Fibroblast of lung (primary cell): Measurements from ENCODE around the gene KRT36. TPM values are rescaled to one million over a fixed set of nuclear protein-coding genes. Genes with fewer than 3 reads are reported as not detected.
A peak's percentile ranks its signal among the peaks of the same experiment; 100 is the strongest.

Experiments used
- DNase-seq, 2 donors: peaks; one replicate each; pipeline versions ENCODE4 v3.0.0 to v3.0.0-alpha.2; 2010; ENCODE audit warnings: low read depth in 2 of 2
- H2AFZ ChIP-seq: 2 replicates; pipeline ENCODE4 v1.5.1; 2012; ENCODE audit warnings: low read length, control low read depth, inconsistent platforms
- H3K27ac ChIP-seq: 2 replicates; pipeline ENCODE4 v1.5.1; 2011; ENCODE audit warnings: low read length, control low read depth; ENCODE audit not compliant: insufficient read depth
- H3K27me3 ChIP-seq: 2 replicates; pipeline ENCODE4 v1.5.1; 2011; ENCODE audit warnings: mild to moderate bottlenecking, low read length; ENCODE audit not compliant: control insufficient read depth, insufficient read depth
- H3K36me3 ChIP-seq: 2 replicates; pipeline ENCODE4 v1.5.1; 2011; ENCODE audit warnings: low read length; ENCODE audit not compliant: control insufficient read depth, insufficient read depth
- H3K4me1 ChIP-seq: 2 replicates; pipeline ENCODE4 v1.5.1; 2011; ENCODE audit warnings: low read length; ENCODE audit not compliant: control insufficient read depth, insufficient read depth; ENCODE audit errors: extremely low read depth
- H3K4me2 ChIP-seq: 2 replicates; pipeline ENCODE4 v1.5.1; 2011; ENCODE audit warnings: low read length, control low read depth; ENCODE audit not compliant: insufficient read depth; ENCODE audit errors: extremely low read depth
- H3K4me3 ChIP-seq, 4 experiments: fragments of 200-600 bp in 1 of 4; sonication (generic) in 1 of 4; replicated peaks in 1 of 4; 2 replicates each; pipeline ENCODE4 v1.5.1; 2011 to 2016; ENCODE audit warnings: low read length in 4 of 4, low read depth in 3 of 4, mild to moderate bottlenecking in 3 of 4, control low read depth in 2 of 4, inconsistent platforms in 1 of 4, mixed read lengths in 1 of 4; ENCODE audit not compliant: insufficient read depth in 1 of 4; ENCODE audit errors: control extremely low read depth in 1 of 4
- H3K79me2 ChIP-seq: 2 replicates; pipeline ENCODE4 v1.5.1; 2012; ENCODE audit warnings: mild to moderate bottlenecking, low read length, inconsistent platforms; ENCODE audit not compliant: control insufficient read depth, insufficient read depth
- H3K9ac ChIP-seq: 2 replicates; pipeline ENCODE4 v1.5.1; 2011; ENCODE audit warnings: mild to moderate bottlenecking, low read length, control low read depth; ENCODE audit not compliant: insufficient read depth
- H3K9me3 ChIP-seq: 2 replicates; pipeline ENCODE4 v1.5.1; 2012; ENCODE audit warnings: low read depth, low read length; ENCODE audit not compliant: control insufficient read depth, insufficient read depth
- H4K20me1 ChIP-seq: 2 replicates; pipeline ENCODE4 v1.5.1; 2011; ENCODE audit warnings: low read length; ENCODE audit not compliant: control insufficient read depth, insufficient read depth; ENCODE audit errors: extremely low read depth
- CTCF ChIP-seq, 2 donors: IDR thresholded peaks in 1 of 2; conservative IDR thresholded peaks in 1 of 2; 1 replicate in 1 of 2; 2 replicates in 1 of 2; pipeline ENCODE4 v1.5.1; 2011 to 2012; ENCODE audit warnings: low read length in 2 of 2, control low read depth in 1 of 2, inconsistent platforms in 1 of 2, low read depth in 1 of 2, mild to moderate bottlenecking in 1 of 2
- EZH2 ChIP-seq: IDR thresholded peaks from 2 replicates; pipeline ENCODE4 v1.5.1; 2012; ENCODE audit warnings: low read length, control low read depth, mild to moderate bottlenecking; ENCODE audit errors: missing control alignments
- polyA plus RNA-seq, 2 donors: library from polyadenylated mRNA; depleted of rRNA in 1 of 2; stranded (reverse) in 1 of 2; unstranded in 1 of 2; fragments of >200 nt; gene quantifications; 2 replicates each; pipeline ENCODE4 v1.2.1, GENCODE V29; 2011 to 2012; ENCODE audit warnings: missing spikeins in 1 of 2
- total RNA-seq: library from RNA; depleted of rRNA; stranded (reverse); fragments of >200 nt; gene quantifications from 2 replicates; pipeline ENCODE4 v1.2.1, GENCODE V29; 2014

Gene KRT36
- total and polyA plus RNA-seq, 2 donors (not counting 1 experiment from before 2014, with no cell fraction given): 0.03 TPM; not detected in 1

GRCh38 chr17:41527063-41528023 lies 37.6 kb upstream of the KRT36 start:
- H3K36me3 ChIP-seq: no peaks in the 10 kb centered on the region
- H3K9ac ChIP-seq: no peak overlapping the region
- no peaks in the 10 kb centered on the region for H3K9me3 ChIP-seq
- H4K20me1 ChIP-seq: no peaks in the 10 kb centered on the region
- peaks cover 5% of the 10 kb centered on the region for H3K4me1 ChIP-seq
- TF ChIP-seq CTCF (conservative IDR thresholded peaks at IDR 0.05 in 1 of 2, IDR thresholded peaks at IDR 0.05 in 1 of 2; ENCODE audit: low read depth in 1 of 2, low read length in 2 of 2) (no peak), EZH2 (peak; percentile 41)
- no peak for DNase-seq
- peaks cover 4% of the 10 kb centered on the region for H3K27me3 ChIP-seq
- no peak overlapping the region for H3K27ac ChIP-seq
- no peaks in the 10 kb centered on the region for H3K79me2 ChIP-seq
- H3K4me3 ChIP-seq: peak overlapping the region in 3 of 4 experiments; percentile 8 to 53 (median 42)
- no peak overlapping the region for H2AFZ ChIP-seq
- H3K4me2 ChIP-seq: peak overlapping the region; percentile 61

GRCh38 chr17:41524261-41524660 lies 34.6 kb upstream of the KRT36 start:
- no peaks in the 10 kb centered on the region for H4K20me1 ChIP-seq
- no peaks in the 10 kb centered on the region for H3K9me3 ChIP-seq
- no peaks in the 10 kb centered on the region for H3K36me3 ChIP-seq
- no peak overlapping the region for H3K4me2 ChIP-seq
- no peak overlapping the region for H2AFZ ChIP-seq
- H3K27ac ChIP-seq: no peak overlapping the region
- TF ChIP-seq EZH2 (no peak), CTCF (conservative IDR thresholded peaks at IDR 0.05 in 1 of 2, IDR thresholded peaks at IDR 0.05 in 1 of 2; ENCODE audit: low read depth in 1 of 2, low read length in 2 of 2) (no peak)
- H3K27me3 ChIP-seq: peaks cover 4% of the 10 kb centered on the region
- H3K4me1 ChIP-seq: peaks cover 11% of the 10 kb centered on the region
- no peak overlapping the region for H3K4me3 ChIP-seq
- H3K9ac ChIP-seq: no peak overlapping the region
- no peaks in the 10 kb centered on the region for H3K79me2 ChIP-seq
- DNase-seq: no peak

GRCh38 chr17:41523787-41524186 lies 34.1 kb upstream of the KRT36 start:
- no peak overlapping the region for H3K4me2 ChIP-seq
- H3K36me3 ChIP-seq: no peaks in the 10 kb centered on the region
- no peak overlapping the region for H3K27ac ChIP-seq
- H3K4me1 ChIP-seq: peaks cover 11% of the 10 kb centered on the region
- no peak overlapping the region for H3K4me3 ChIP-seq
- no peaks in the 10 kb centered on the region for H4K20me1 ChIP-seq
- H3K27me3 ChIP-seq: peaks cover 4% of the 10 kb centered on the region
- H3K79me2 ChIP-seq: no peaks in the 10 kb centered on the region
- TF ChIP-seq CTCF (conservative IDR thresholded peaks at IDR 0.05 in 1 of 2, IDR thresholded peaks at IDR 0.05 in 1 of 2; ENCODE audit: low read depth in 1 of 2, low read length in 2 of 2): no peak
- TF ChIP-seq EZH2: no peak
- H3K9me3 ChIP-seq: no peaks in the 10 kb centered on the region
- DNase-seq: no peak
- H2AFZ ChIP-seq: no peak overlapping the region
- no peak overlapping the region for H3K9ac ChIP-seq
